PC-9 (cell line): ENCODE measurements around the gene ZBTB37.

ENCODE experiments used
- EZH2 ChIP-seq: fragments of 200-600 bp; sonication (generic); IDR thresholded peaks from 2 replicates; pipeline ENCODE4 v1.8.0; 2017; ENCODE audit warnings: antibody characterized with exemption, low read depth
- TF ChIP-seq, protein P1 (sequence below): fragments of 200-600 bp; sonication (generic); conservative IDR thresholded peaks from 2 replicates; pipeline ENCODE4 v1.6.1; 2017; ENCODE audit warnings: mixed run types, antibody characterized with exemption, mild to moderate bottlenecking, moderate library complexity

DNA sequence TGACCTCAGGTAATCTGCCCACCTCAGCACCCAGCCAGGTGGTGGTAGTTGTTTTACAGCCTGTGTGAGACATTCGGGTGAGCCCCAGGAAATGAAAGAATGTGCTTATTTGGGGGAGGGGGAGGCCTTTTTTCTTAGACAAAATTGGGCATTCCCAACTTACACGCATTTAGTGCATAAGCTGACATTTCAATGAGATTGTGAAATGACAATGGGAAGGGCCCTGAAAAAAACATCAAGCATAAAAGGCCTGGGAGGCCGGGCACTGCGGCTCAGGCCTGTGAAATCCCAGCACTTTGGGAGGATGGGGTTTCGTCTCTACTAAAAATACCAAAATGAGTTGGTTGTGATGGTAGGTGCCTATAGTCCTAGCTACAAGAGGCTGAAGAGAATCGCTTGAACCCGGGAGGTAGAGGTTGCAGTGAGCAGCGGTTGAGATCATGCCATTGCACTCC, 5.4 kb upstream of the ZBTB37 start:
- TF ChIP-seq, protein P1, sequence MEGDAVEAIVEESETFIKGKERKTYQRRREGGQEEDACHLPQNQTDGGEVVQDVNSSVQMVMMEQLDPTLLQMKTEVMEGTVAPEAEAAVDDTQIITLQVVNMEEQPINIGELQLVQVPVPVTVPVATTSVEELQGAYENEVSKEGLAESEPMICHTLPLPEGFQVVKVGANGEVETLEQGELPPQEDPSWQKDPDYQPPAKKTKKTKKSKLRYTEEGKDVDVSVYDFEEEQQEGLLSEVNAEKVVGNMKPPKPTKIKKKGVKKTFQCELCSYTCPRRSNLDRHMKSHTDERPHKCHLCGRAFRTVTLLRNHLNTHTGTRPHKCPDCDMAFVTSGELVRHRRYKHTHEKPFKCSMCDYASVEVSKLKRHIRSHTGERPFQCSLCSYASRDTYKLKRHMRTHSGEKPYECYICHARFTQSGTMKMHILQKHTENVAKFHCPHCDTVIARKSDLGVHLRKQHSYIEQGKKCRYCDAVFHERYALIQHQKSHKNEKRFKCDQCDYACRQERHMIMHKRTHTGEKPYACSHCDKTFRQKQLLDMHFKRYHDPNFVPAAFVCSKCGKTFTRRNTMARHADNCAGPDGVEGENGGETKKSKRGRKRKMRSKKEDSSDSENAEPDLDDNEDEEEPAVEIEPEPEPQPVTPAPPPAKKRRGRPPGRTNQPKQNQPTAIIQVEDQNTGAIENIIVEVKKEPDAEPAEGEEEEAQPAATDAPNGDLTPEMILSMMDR: no peak
- TF ChIP-seq EZH2: no peak
